Activated CD4-positive, alpha-beta memory T cell treated with anti-CD3 and anti-CD28 coated beads, Interleukin-2, amount 10 ng/mL, durations not matched to agents 7 days and 5 days (primary cell): Measurements from ENCODE around the gene IL15. TPM values are rescaled to one million over a fixed set of nuclear protein-coding genes. Genes with fewer than 3 reads are reported as not detected.

ENCODE experiments used
- CTCF ChIA-PET: fragments of 350-600 bp; sonication (Branson Sonifier 250); formaldehyde crosslinking; loops from one replicate; lab custom pipeline; 2021; ENCODE audit warnings: antibody characterized with exemption, inconsistent platforms; lab: Charles Lee
- POLR2A ChIA-PET: fragments of 350-600 bp; sonication (Branson Sonifier 250); formaldehyde crosslinking; loops from one replicate; lab custom pipeline; 2021; ENCODE audit warnings: antibody characterized with exemption; lab: Charles Lee
- DNase-seq: peaks from one replicate; pipeline ENCODE4 v3.0.0-alpha.2; 2020
- H3K27ac Mint-ChIP-seq: one replicate; pipeline ENCODE4 v1.8.0; 2021; ENCODE audit warnings: mild to moderate bottlenecking, mixed read lengths
- H3K27me3 Mint-ChIP-seq: one replicate; pipeline ENCODE4 v1.8.0; 2021; ENCODE audit warnings: mixed read lengths
- H3K36me3 Mint-ChIP-seq: one replicate; pipeline ENCODE4 v1.8.0; 2021; ENCODE audit warnings: low read depth, mixed read lengths
- H3K4me1 Mint-ChIP-seq: one replicate; pipeline ENCODE4 v1.8.0; 2021; ENCODE audit warnings: mixed read lengths
- H3K4me3 Mint-ChIP-seq: one replicate; pipeline ENCODE4 v1.8.0; 2021; ENCODE audit warnings: mild to moderate bottlenecking, mixed read lengths
- H3K9me3 Mint-ChIP-seq: one replicate; pipeline ENCODE4 v1.8.0; 2021; ENCODE audit warnings: mixed read lengths
- total RNA-seq, 2 experiments: library from RNA; stranded (reverse); gene quantifications; one replicate each; pipeline ENCODE4 v1.2.3, GENCODE V29; 2021

The IL15 gene
- total RNA-seq, 2 experiments from 2014 or later, result 3.9 to 4.0 TPM

DNA sequence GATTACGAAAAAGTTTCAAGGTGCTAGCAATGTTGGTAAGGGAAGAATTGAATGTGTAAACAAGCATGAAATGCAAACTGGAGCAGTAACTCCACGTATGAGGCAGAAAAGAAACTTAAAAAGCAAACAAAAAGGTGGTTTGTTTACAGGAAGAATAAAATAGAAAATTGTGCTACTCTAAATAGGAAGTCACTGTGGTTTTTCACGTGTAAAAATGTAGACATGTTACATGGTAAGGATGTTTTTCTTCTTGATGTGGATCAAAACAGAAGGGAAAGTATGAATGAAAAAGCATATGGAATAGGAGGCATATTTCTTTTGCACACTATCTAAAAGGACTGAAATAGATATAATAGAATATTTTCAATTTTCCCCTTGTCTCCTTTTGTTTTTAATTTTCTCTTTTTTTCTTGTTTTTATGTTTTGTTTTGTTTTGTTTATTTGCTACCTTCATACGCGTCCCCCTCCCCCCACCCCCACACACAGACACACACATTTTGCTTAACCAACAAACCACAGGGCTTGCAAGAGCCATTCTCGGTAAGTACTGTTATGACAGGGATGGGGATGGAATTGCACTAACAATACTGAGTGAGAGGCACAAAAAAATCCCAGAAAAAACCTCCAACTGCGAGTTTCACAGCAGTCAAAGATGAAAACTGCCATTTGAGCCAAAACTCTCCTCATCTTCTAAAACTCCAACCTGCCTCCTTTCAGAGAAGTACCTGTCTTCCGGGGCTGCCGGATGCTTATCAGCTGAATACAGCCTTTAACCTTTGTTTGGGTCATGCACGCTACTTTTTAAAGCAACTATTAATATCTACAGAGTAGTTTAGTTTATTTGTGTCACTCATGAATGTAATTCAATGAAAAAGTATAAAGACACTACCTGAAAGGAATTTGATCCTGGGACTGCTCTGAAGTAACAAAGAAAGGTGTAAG is 135.8 kb downstream of the IL15 start:
- H3K4me1 Mint-ChIP-seq, result peaks cover 15% of the 10 kb centered on the region
- POLR2A ChIA-PET, result no interaction called here
- no peaks in the 10 kb centered on the region for H3K36me3 Mint-ChIP-seq
- peak overlapping the region; percentile 19 for H3K4me3 Mint-ChIP-seq
- peak overlapping the region; percentile 56 for H3K27ac Mint-ChIP-seq
- H3K9me3 Mint-ChIP-seq, result no peaks in the 10 kb centered on the region
- CTCF ChIA-PET, result no interaction called here
- H3K27me3 Mint-ChIP-seq, result peaks cover 8% of the 10 kb centered on the region
- DNase-seq, result peak; percentile 16

DNA sequence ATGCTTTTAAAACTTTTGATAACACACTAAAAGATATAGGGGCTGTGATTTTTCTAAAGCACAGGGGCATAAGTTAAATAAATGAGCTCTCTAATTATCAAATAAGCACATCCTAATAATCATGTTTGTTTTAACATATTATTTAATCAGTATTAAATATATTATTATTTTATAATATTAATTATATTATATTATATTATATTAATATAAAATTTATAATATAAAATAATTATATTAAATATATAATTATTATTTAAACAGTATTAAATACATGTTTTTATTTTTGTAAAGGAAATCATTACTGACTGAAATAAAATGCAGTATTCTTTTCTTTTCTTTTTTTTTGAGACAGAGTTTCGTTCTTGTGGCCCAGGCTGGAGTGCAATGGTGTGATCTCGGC is 136.5 kb downstream of the IL15 start:
- peak overlapping the region; percentile 6 for H3K4me3 Mint-ChIP-seq
- H3K4me1 Mint-ChIP-seq, result peaks cover 15% of the 10 kb centered on the region
- H3K36me3 Mint-ChIP-seq, result no peaks in the 10 kb centered on the region
- H3K9me3 Mint-ChIP-seq, result no peaks in the 10 kb centered on the region
- ChIA-PET CTCF (no interaction called here), POLR2A (no interaction called here)
- peaks cover 8% of the 10 kb centered on the region for H3K27me3 Mint-ChIP-seq
- no peak overlapping the region for H3K27ac Mint-ChIP-seq
- DNase-seq, result no peak

DNA sequence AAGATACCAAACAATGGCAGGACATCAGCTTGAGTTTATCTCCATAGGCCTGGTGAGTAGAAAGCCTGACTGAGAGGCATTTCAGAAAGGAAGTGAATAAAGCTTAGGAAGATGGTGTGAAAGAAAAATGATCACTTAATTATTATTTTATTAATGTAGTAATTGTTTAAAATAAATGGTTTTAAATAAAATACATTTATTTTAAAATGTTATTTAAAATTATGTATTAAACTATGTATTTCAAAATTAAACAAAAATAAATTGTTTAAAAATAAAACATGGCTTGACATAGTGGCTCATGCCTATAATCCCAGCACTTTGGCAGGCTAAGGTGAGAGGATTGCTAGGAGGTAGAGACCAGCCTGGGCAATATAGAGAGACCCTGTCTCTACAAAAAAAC is 145.8 kb downstream of the IL15 start:
- Mint-ChIP-seq H3K4me1 (no peaks in the 10 kb centered on the region), H3K36me3 (no peaks in the 10 kb centered on the region), H3K27me3 (no peaks in the 10 kb centered on the region), H3K4me3 (no peak overlapping the region), H3K9me3 (no peaks in the 10 kb centered on the region), H3K27ac (no peak overlapping the region)
- ChIA-PET POLR2A (no interaction called here), CTCF (no interaction called here)
- DNase-seq, result no peak
